OCI-LY3 (cell line): ENCODE measurements around the gene TXLNA.

ENCODE experiments used
- H2AFZ ChIP-seq: fragments of 200-600, 300-600 bp; shearing (Covaris generic); 2 replicates; pipeline ENCODE4 v1.6.0; 2014; ENCODE audit warnings: antibody characterized with exemption, low read depth, low read length
- H3K27ac ChIP-seq: fragments of 200-600, 300-600 bp; sonication (generic); 2 replicates; pipeline ENCODE4 v1.5.1; 2014; ENCODE audit warnings: mild to moderate bottlenecking, low read length, moderate library complexity, mixed read lengths
- H3K27me3 ChIP-seq: fragments of 200-600, 300-600 bp; sonication (generic); 2 replicates; pipeline ENCODE4 v1.6.1; 2014; ENCODE audit warnings: low read depth, low read length, mixed read lengths
- H3K36me3 ChIP-seq: fragments of 200-600, 300-600 bp; sonication (generic); replicated peaks from 2 replicates; pipeline ENCODE3; 2014; ENCODE audit warnings: low read depth, low read length, mixed read lengths
- H3K4me1 ChIP-seq: fragments of 300-600, 200-600 bp; sonication (generic); 2 replicates; pipeline ENCODE4 v1.6.1; 2014; ENCODE audit warnings: low read length, mixed read lengths
- H3K4me2 ChIP-seq: fragments of 200-600, 300-600 bp; sonication (generic); 2 replicates; pipeline ENCODE4 v1.6.1; 2014; ENCODE audit warnings: low read length, mixed read lengths
- H3K4me3 ChIP-seq: fragments of 300-600, 200-600 bp; sonication (generic); 2 replicates; pipeline ENCODE4 v1.5.1; 2014; ENCODE audit warnings: antibody characterized with exemption, mild to moderate bottlenecking, low read length, moderate library complexity
- H3K79me2 ChIP-seq: fragments of 300-600, 200-600 bp; shearing (Covaris generic); 2 replicates; pipeline ENCODE4 v1.6.1; 2014; ENCODE audit warnings: mild to moderate bottlenecking, low read length, mixed read lengths
- H3K9ac ChIP-seq: fragments of 300-600, 200-600 bp; shearing (Covaris generic); 2 replicates; pipeline ENCODE4 v1.6.0; 2014; ENCODE audit warnings: mild to moderate bottlenecking, low read length, moderate library complexity
- H3K9me3 ChIP-seq: fragments of 200-600, 300-600 bp; shearing (Covaris generic); 2 replicates; pipeline ENCODE4 v1.6.1; 2014; ENCODE audit warnings: low read length, mixed read lengths; ENCODE audit not compliant: insufficient read depth
- H4K20me1 ChIP-seq: fragments of 200-600, 300-600 bp; sonication (generic); 2 replicates; pipeline ENCODE4 v1.6.1; 2016; ENCODE audit warnings: low read length, mixed read lengths; ENCODE audit not compliant: insufficient read depth
- EZH2phosphoT487 ChIP-seq: fragments of 200-600 bp; shearing (Covaris generic); IDR thresholded peaks from 2 replicates; pipeline ENCODE4 v1.6.1; 2018; ENCODE audit warnings: antibody characterized with exemption, mixed run types, low read depth
- TF ChIP-seq, protein P1 (sequence below): fragments of 200-600, 300-600 bp; sonication (generic); IDR thresholded peaks from 2 replicates; pipeline ENCODE4 v1.5.1; 2014; ENCODE audit warnings: antibody characterized with exemption, low read length, low read depth

Gene TXLNA

DNA sequence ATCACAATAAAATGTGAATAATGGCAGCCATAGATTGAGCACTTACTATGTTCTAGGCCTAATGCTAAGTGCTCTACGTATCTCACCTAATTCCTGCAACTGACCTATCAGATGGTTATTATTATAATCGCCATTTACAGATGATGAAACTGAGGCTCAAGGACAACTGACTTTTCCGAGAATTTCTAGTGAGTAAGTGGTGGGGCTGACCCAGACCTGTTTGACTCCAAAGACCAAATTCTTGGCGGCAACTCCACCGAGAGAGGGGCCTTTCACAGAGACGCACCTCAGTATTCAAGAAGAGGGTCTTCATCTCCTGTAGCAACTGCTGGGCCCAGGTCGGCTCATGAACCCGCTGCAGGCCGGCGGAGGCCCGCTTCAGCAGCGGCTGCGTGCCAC is 42.1 kb downstream of the TXLNA start:
- Histone ChIP-seq H3K4me1 (peaks cover 11% of the 10 kb centered on the region), H3K9ac (peak overlapping the region; percentile 88), H4K20me1 (no peaks in the 10 kb centered on the region), H3K79me2 (peaks cover 21% of the 10 kb centered on the region), H2AFZ (peak overlapping the region; percentile 83), H3K4me2 (peak overlapping the region; percentile 91), H3K9me3 (no peaks in the 10 kb centered on the region), H3K36me3 (no peaks in the 10 kb centered on the region), H3K27me3 (no peaks in the 10 kb centered on the region), H3K27ac (no peak overlapping the region), H3K4me3 (peak overlapping the region; percentile 87)
- TF ChIP-seq, protein P1, sequence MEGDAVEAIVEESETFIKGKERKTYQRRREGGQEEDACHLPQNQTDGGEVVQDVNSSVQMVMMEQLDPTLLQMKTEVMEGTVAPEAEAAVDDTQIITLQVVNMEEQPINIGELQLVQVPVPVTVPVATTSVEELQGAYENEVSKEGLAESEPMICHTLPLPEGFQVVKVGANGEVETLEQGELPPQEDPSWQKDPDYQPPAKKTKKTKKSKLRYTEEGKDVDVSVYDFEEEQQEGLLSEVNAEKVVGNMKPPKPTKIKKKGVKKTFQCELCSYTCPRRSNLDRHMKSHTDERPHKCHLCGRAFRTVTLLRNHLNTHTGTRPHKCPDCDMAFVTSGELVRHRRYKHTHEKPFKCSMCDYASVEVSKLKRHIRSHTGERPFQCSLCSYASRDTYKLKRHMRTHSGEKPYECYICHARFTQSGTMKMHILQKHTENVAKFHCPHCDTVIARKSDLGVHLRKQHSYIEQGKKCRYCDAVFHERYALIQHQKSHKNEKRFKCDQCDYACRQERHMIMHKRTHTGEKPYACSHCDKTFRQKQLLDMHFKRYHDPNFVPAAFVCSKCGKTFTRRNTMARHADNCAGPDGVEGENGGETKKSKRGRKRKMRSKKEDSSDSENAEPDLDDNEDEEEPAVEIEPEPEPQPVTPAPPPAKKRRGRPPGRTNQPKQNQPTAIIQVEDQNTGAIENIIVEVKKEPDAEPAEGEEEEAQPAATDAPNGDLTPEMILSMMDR, result no peak
- no peak for TF ChIP-seq EZH2phosphoT487

DNA sequence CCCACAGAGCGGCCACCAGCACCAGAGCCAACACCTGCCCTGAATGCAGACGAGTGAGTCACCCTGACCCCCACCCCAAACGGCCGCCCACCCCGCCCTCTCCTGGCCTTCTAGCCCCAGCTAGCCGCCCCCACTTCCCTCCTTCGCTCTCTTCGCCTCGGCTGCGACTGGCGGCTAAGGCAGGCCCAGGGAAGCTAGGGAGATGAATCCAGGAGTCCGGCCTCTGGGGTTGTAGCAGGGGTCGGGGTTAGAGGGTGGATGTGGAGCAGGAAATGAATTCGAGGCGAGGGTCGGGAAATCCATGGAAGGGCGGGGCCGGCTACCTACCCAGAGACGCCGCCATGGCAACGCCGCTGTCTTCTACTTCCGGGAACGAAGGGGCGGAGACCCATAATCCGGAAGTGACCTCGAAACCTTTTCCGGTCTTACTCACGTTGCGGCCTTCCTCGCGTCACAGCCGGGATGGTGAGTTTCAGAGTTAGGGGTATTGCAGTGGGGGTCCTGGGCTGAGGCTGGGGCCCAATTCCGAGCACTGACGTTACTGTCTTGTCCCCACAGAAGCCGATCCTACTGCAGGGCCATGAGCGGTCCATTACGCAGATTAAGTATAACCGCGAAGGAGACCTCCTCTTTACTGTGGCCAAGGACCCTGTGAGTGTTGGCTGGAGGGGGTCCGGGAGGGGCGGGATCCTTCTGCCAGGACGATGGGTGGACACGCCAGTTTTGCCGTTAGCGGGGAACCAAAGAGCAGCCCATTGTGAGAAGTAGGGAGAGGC is 42.7 kb downstream of the TXLNA start, which contains the start of the genes EIF3I and TMEM234:
TSS of gene EIF3I (plus strand) at position 428 of the 776 bp plus-strand sequence. CDS start at position 463, 35 bp downstream.
TSS of gene TMEM234 (minus strand) at position 374 of the 776 bp plus-strand sequence. CDS start at position 343, 31 bp downstream.
- Histone ChIP-seq H3K4me3 (peak within 1 kb of the TSS; percentile 87), H2AFZ (peak within 1 kb of the TSS; percentile 83)

DNA sequence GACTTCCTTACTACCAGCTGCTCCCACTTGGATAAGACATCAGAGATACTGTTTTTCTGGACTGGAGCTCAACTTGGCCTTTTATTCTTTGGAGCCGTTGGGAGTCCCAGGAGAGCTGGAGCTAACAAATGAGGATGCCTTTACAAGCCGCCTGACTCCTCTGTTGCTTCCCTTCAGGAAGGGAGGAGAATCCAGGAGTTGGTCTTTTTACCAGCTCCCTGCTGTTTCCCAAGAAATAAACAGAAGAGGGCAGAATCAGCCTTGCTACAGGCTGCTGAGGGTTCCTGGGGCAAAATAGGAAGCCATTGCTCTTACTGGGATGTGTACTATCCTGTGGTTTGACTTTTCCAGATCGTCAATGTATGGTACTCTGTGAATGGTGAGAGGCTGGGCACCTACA is 44.2 kb downstream of the TXLNA start:
- Histone ChIP-seq H3K4me3 (peak overlapping the region; percentile 87; the same call in 1 of the 2 replicates), H3K9me3 (no peaks in the 10 kb centered on the region), H3K4me1 (peaks cover 11% of the 10 kb centered on the region), H2AFZ (no peak overlapping the region), H3K79me2 (peaks cover 21% of the 10 kb centered on the region), H3K27ac (no peak overlapping the region), H4K20me1 (no peaks in the 10 kb centered on the region), H3K27me3 (no peaks in the 10 kb centered on the region), H3K36me3 (peaks cover 8% of the 10 kb centered on the region), H3K4me2 (peak overlapping the region; percentile 77; the same call in 1 of the 2 replicates), H3K9ac (no peak overlapping the region)
- TF ChIP-seq, protein P1, result no peak
- TF ChIP-seq EZH2phosphoT487, result no peak

More for the DNA sequence above, 42.7 kb downstream of the TXLNA start, which contains the start of the genes EIF3I and TMEM234:
- Histone ChIP-seq H3K9ac (peak within 1 kb of the TSS; percentile 88), H4K20me1 (no peaks in the 10 kb centered on the region), H3K36me3 (no peaks in the 10 kb centered on the region), H3K9me3 (no peaks in the 10 kb centered on the region), H3K27ac (no peak within 1 kb of the TSS; the same call in 1 of the 2 replicates), H3K4me2 (peak within 1 kb of the TSS; percentile 91), H3K4me1 (peaks cover 11% of the 10 kb centered on the region), H3K27me3 (no peaks in the 10 kb centered on the region), H3K79me2 (peaks cover 21% of the 10 kb centered on the region)
- no peak for TF ChIP-seq EZH2phosphoT487
- TF ChIP-seq, protein P1, result no peak

DNA sequence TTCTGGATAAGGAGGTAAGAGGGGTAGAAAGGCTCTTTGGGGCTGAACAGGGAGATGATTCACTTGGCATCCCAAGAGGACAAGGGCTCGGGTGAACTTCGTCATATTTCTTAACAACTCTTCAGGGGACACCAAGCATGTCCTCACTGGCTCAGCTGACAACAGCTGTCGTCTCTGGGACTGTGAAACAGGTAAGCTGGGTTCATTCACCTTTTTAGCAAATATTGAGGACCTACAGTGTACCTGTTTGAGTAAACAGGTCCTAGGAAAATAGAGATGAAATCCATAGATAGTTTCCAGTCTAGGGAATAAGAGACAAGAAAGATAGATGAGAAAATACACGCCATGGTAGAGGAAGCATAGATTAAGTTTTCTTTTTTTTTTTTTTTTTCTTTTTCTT is 44.8 kb downstream of the TXLNA start:
- no peaks in the 10 kb centered on the region for H3K27me3 ChIP-seq
- TF ChIP-seq, protein P1, result no peak
- TF ChIP-seq EZH2phosphoT487, result no peak
- H3K27ac ChIP-seq, result no peak overlapping the region
- H3K4me2 ChIP-seq, result no peak overlapping the region
- H2AFZ ChIP-seq, result no peak overlapping the region
- peaks cover 21% of the 10 kb centered on the region for H3K79me2 ChIP-seq
- H4K20me1 ChIP-seq, result no peaks in the 10 kb centered on the region
- no peak overlapping the region for H3K4me3 ChIP-seq
- H3K36me3 ChIP-seq, result peaks cover 11% of the 10 kb centered on the region
- peaks cover 11% of the 10 kb centered on the region for H3K4me1 ChIP-seq
- H3K9ac ChIP-seq, result no peak overlapping the region
- H3K9me3 ChIP-seq, result no peaks in the 10 kb centered on the region
